ENCODE data around the gene PDGFA.

PDGFA gene

DNA sequence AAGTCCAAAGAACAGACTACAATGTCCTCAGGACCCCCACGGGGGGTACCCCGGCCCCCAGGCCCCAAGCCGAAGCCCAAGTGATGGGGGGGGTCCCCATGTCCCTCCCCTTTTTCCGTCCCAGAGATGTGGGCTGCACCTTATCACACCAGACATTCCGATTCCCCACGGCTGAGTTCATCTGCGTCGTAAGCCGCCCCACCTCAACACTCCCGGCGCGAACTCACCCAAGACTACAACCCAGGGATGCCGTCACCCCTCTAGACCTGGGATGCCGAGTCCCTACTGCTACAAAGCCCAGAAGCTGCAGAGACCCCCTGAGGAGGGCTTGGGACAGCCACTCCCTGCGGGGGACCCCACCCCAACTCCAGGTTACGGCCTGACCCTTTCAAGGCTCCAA lies 14.5 kb downstream of the PDGFA start:
- DNase-seq = no peak

- DNase-seq = no peak
Observed at GRCh38 chr7:504221-505111, 15.2 kb downstream of the PDGFA start.

DNA sequence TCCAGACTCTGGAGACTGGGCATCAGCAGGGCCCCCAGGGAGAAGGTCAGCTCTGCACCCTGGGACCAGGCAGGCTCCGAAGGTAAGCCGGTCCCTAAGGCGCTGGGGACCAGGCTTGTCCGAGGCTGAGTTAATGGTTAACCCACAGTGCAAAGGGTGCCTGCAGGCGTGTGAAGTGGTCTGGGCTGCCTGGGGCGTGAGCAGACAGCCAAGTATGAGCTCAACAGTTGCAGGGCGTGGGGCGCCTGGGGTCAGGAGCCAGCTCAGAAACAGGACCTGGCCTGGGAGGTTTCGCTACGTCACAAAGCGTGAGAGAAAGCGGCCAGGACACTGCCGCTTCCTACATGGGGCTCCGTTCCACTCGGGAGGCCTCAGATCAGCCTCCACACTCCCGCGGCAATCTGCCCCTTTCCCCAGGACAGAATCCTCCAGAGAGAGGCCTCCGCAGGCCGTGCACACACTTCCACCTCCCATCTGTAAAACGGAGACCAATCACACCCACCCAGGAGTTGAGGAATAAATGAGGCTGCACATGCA lies 16.0 kb downstream of the PDGFA start:
- no peak for DNase-seq

GRCh38 chr7:502296-502695 lies 17.4 kb downstream of the PDGFA start:
- DNase-seq = no peak

- DNase-seq = no peak
Observed at GRCh38 chr7:501526-501925, 18.1 kb downstream of the PDGFA start.

DNA sequence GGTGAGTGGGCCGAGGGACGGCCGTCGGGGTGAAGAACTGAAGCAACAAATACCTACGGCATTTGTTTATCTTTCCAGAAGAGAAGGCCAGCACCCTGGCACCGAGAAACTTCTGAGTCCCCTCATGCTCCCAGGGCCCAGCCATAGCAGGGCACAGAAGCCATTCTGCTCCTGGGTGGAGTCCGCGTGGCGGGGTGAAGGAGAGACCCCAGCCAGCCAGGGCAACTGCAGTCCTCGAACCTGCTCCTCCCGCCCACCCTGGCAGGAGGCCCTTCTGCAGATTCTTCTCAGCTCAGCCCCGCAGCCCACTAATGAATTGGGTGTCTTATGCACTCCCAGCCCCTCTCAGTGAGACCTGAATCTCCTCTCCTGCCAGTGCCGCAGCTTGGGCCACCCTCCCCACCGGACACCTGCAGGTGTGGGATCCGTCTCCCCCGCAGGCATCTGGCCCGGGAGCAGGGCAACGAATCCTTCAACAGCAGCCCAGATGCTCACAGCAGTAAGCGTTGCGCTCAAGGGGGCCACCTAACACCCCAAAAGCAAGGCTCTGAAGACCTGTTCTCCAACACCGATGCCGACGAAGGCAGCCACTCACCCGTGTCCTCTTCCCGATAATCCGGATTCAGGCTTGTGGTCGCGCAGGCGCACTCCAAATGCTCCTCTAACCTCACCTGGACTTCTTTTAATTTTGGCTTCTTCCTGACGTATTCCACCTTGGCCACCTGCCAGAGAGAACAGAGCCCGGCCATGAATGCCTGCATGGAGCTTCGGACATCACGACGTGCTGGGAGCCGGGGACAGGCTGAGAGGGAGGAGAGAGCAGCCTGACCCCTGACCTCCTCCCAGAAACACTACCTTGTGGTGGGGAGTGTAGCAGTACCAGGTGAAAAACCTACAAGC lies 18.9 kb downstream of the PDGFA start:
- no peak for DNase-seq

- no peak for DNase-seq
Observed at GRCh38 chr7:499853-500485, 19.7 kb downstream of the PDGFA start.

- DNase-seq = no peak
Observed at GRCh38 chr7:498678-499641, 20.7 kb downstream of the PDGFA start.

- peak in 24 of 58 donors; percentile 16 to 82 (median 52) for DNase-seq
Observed at GRCh38 chr7:497946-498655, 21.5 kb downstream of the PDGFA start.

DNA sequence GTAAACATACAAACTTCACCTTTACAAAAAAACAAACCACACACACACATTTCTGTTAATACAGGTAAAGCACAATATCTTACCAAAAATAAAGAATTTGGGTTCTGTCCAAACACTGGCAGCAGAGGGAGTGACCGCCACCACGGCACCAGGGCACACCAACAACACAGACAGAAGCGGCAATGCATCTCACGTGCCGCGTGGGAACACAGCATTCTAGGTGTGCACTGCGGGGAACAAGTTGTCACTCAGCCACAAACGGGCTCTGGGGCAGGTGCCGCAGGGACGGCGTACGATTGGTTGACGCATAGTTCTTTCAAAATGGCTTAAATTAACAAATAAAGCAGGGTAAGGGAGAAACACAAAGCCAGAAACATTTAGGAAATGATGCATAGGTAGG lies 22.3 kb downstream of the PDGFA start:
- DNase-seq = no peak

DNA sequence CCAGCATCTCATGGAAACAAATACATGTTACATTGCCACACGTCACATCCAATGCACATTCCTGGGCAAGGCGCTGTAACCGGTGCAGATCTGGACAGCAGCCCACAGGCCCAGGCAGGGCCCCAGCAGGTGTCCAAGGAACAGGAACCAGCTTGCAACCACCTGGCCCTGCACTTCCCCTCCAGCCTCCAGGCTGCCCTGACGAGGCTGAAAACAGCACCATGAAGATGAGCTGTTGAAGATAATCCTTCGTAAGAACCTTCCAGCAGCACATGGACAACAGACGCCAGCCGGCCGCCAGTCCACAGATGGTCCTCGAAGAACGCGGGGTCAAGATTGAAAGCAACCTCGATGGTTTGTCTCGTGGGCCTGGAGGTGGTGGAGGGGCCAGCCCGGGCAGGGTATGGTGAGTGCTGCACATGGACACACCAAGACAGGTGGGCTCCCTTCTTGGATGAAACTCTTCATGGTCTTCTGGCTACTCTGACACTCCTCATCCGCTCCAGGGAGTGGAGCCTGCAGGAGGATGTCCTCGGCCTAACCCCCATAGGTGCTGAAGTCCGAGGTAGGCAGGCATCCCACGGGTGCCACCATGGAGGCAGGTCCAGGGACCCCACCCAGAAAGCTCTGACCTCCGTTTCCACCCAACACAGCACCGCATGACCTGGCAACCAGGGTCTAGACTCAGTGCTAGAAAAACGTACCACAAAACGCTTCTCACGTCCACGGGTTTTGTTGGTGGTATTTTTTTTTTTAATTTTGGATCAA lies 22.9 kb downstream of the PDGFA start:
- DNase-seq = no peak

DNA sequence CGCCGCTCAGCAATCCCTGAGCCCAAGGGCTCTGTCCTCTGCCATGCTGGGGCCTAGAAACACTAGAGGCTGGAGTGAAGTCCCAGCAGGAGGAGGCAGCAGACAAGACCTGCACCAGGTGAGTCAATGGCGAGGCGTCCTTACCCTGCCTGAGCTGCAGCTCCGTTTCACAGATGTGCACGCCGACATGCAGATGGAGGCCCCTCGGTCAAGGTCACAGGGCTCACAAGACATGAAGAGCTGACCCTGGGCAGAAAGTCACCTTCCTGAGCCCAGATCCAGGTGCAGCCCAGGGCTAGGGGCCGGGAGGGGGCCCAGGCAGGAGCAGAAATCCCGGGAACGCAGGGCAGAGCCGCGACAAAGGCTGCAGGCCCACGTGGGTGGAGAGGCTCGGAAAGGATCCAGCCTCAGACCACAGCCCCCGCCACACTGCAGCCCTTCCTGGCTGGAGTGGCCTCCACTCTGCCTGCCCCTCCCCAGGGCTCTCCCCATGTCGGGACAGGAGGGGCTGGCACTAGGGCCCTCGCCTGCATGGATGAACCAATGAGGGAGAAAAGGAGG lies 23.8 kb downstream of the PDGFA start:
- DNase-seq = peak in 1 of 58 donors; percentile 27

DNA sequence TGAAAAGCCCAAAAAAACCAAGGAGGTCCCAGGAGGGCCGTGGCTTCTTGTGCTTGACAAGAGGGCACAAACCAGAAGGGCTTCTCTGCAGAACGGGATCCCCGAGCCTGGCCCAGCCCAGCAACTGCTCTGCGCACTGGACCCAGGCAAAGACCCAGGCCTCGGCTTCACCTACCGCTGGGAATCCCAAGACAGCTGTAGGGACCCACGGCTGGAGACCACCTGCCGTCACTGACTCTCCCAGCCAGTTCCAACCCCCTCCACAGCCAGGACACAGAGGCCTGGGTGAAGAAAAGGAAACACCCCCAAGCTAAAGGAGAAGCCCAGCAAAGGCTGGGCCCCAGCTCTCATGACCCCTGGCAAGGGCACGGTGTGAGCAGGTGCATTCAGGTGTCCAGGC lies 24.3 kb downstream of the PDGFA start:
- DNase-seq = no peak

DNA sequence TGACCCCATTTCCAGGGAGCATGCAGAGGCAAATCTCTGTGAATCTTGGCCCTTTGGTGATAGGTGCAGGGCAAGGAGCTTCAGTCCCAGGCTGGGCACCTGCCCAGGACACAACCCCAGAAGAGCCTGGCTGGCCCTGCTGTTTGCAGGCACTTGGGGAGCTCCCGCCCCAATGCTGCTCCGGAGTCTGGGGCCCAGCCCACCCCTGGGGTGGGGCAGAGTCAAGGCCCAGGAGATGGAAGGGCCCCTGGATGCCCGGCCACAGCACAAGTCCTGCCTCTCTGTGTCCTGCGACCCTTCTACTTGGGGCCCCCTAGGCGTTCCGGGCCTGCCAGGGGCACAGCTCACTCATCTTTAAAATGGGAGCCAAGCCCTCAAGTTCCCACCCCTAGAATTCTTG lies 24.7 kb downstream of the PDGFA start:
- DNase-seq = no peak

- peak in 2 of 58 donors; percentile 18 to 24 for DNase-seq
Observed at GRCh38 chr7:494259-494687, 25.4 kb downstream of the PDGFA start.

DNA sequence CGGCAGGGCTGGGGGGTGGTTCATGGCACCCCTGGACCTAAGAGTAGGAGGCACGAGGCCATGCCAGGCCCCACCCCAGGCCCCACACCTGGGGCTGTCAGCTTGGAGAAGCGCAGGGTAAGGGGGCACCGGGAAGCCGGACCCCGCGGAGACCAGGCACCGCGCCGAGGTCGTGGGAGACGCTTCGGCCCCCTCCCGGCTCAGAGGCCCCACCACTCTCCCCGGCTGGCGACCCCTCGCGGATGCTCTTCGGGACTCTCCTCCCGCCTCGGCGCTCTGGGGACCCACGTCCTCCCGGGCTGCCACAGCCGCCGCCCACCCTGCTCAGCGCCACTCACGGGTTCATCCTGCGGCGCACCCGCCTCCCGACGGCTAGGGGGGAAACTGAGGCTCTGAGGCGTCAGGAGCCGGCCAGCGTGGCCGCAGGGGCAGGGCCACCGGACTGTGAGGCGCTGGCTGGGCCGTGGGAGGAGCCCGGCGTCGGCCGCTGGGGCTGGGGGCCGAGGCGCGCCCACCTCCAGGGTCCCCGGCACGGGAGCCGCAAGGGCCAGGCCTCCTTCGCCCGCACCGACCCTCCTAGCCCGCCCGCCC lies 25.9 kb downstream of the PDGFA start:
- no peak for DNase-seq

- no peak for DNase-seq
Observed at GRCh38 chr7:492714-493065, 27.0 kb downstream of the PDGFA start.
